ENCODE results near the gene AMOTL1.

- TF ChIP-seq CTCF (IDR thresholded peaks at IDR 0.05 in 4 of 5, conservative IDR thresholded peaks at IDR 0.05 in 1 of 5): no peak
- no peak for TF ChIP-seq POLR2A (IDR thresholded peaks at IDR 0.05)
Observed at GRCh38 chr11:94832604-94833235, 64.6 kb downstream of the AMOTL1 start.
